Sciatic nerve (tissue), 2 donors: Measurements from ENCODE around the gene POLDIP3. TPM values are rescaled to one million over a fixed set of nuclear protein-coding genes. Genes with fewer than 3 reads are reported as not detected.

Source experiments
- ATAC-seq: fragments of 200-7000 bp; cut with Tn5 transposase; one replicate; pipeline ENCODE4 v1.9.1; 2020; ENCODE audit warnings: mild to moderate bottlenecking, moderate library complexity
- DNase-seq: peaks from one replicate; pipeline ENCODE4 v3.0.0-alpha.2; 2020; ENCODE audit warnings: low spot score
- intact Hi-C: fragments of 100-400 bp; cut with DNase I; formaldehyde crosslinking; loops from one replicate; pipeline ENCODE4 v1.14.2; 2022
- total RNA-seq: library from RNA; stranded (reverse); fragmentation: NEBNext Ultra II Directional; extraction: Animal tissue kit (Norgen Biotek cat#: 25700); gene quantifications from one replicate; pipeline ENCODE4 v1.2.1, GENCODE V29; 2021
- donor health status: DM: no; HTN: no; CAD: no.
- donor health status: DM: no; HTN: no; CAD: no.

The POLDIP3 gene, protein sequence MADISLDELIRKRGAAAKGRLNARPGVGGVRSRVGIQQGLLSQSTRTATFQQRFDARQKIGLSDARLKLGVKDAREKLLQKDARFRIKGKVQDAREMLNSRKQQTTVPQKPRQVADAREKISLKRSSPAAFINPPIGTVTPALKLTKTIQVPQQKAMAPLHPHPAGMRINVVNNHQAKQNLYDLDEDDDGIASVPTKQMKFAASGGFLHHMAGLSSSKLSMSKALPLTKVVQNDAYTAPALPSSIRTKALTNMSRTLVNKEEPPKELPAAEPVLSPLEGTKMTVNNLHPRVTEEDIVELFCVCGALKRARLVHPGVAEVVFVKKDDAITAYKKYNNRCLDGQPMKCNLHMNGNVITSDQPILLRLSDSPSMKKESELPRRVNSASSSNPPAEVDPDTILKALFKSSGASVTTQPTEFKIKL
- total RNA-seq: 81.5 TPM

- peak; percentile 94 for ATAC-seq
- intact Hi-C loops: no loop called here
- peak; percentile 100 for DNase-seq
Measured at GRCh38 chr22:42614312-42615091, at the start of gene POLDIP3. Gene POLDIP3 (minus strand): TSS chr22:42614883. CDS start chr22:42614857, 26 bp downstream.

DNA sequence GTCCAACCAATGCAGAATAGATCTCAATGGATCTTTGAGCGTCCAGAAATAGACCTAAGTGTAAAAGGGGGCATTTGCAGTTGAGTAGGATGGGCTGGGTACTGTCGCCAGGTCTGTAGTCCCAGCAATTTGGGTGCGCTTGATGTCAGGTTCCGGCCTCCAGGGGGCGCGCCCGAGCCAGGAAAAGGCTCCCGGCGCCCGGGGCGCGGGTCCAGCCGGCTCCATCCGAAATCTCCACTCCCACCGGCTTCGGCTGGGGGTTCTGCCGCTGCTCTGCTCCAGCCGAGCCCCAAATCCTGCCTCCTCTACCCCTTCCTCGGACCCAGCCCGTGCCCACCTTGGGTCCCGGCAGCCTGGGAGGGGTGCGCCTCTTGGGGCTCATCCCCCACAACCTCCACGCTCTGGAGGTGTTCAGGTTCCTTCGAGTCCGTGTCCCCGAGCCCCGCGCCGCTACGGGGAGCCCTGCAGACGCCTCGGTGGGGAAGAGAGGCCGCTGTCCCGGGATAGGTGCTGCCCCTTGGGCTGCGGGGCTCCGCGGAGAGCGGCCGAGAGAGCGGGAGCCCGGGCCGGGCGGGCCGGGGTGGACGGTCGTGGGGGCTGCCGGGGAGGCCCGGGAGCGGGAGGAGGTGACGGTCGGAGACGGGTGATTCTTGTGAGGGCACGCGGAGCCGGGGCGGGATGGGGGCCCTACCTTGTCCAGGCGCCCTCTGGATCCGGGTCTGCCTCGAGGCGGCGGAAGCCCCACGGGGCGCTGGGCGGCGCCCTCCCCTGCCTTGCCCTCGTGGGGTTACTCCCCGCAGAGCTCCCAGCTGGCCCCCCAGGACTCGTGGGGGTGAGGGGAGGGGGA, 47.5 kb upstream of the POLDIP3 start:
- peak; percentile 93 for ATAC-seq

GRCh38 chr22:42656578-42656977, 41.9 kb upstream of the POLDIP3 start:
- ATAC-seq (no peak), DNase-seq (no peak)
- intact Hi-C loops: no loop called here

More for the DNA sequence above, 47.5 kb upstream of the POLDIP3 start:
- peak; percentile 94 for DNase-seq
- intact Hi-C loops: no loop called here

DNA sequence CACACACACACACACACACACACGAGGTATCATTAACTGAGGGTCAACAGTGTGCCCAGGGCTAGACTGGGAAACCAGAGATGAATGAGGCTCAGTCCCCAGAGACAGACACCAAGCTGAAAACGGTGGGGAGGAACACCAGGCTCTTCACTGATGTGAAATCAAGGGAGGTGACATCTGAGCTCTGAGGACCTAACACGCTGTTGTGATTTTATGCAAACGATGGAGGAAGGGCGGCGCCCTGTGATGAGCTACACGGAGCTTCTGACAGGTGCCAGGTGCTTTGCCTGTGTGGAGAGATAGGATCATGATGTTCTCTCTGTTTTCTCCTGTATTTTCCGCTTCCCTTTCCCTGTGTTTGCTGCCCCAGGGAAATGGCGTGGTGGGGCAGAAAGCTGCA, 41.0 kb upstream of the POLDIP3 start:
- intact Hi-C loops: no loop called here
- ATAC-seq: no peak
- no peak for DNase-seq

GRCh38 chr22:42654436-42655073, 39.9 kb upstream of the POLDIP3 start:
- DNase-seq: no peak
- intact Hi-C loops: no loop called here
- no peak for ATAC-seq

GRCh38 chr22:42653999-42654398, 39.3 kb upstream of the POLDIP3 start:
- ATAC-seq: no peak
- no peak for DNase-seq
- intact Hi-C loops: no loop called here

- ATAC-seq (no peak), DNase-seq (no peak)
- intact Hi-C loops: no loop called here
Measured at GRCh38 chr22:42651134-42651533, 36.5 kb upstream of the POLDIP3 start.

GRCh38 chr22:42649246-42650099, 34.8 kb upstream of the POLDIP3 start, which contains the start of gene CYB5R3:
Gene CYB5R3 (minus strand): TSS chr22:42649392. CDS start chr22:42649315, 77 bp downstream.
- ATAC-seq (peak; percentile 75), DNase-seq (peak; percentile 87)
- intact Hi-C loops: no loop called here

GRCh38 chr22:42648368-42649245, 33.9 kb upstream of the POLDIP3 start:
- intact Hi-C loops: no loop called here
- peak; percentile 69 for DNase-seq

DNA sequence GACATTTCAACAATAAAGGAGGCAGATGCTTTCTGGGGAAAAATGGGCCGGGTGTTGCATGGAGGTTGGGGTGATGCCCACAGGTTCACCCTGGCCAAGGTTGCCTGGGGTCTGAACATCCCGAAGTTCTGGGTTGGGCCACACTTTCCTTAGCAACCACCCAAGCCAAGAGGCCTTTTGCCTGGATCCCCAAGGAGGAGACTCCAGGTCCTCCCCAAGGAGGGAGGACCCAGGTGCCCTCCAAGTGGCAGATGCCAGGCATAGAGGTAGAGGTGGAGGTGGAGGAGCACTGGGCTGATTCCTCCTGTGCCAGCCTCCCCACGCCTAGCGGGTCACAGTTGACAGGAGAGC, 33.3 kb upstream of the POLDIP3 start:
- no peak for ATAC-seq
- no peak for DNase-seq
- intact Hi-C loops: no loop called here

More at GRCh38 chr22:42648368-42649245, 33.9 kb upstream of the POLDIP3 start:
- peak; percentile 30 for ATAC-seq

GRCh38 chr22:42646569-42647525, 32.2 kb upstream of the POLDIP3 start:
- intact Hi-C loops: no loop called here
- no peak for ATAC-seq
- no peak for DNase-seq

DNA sequence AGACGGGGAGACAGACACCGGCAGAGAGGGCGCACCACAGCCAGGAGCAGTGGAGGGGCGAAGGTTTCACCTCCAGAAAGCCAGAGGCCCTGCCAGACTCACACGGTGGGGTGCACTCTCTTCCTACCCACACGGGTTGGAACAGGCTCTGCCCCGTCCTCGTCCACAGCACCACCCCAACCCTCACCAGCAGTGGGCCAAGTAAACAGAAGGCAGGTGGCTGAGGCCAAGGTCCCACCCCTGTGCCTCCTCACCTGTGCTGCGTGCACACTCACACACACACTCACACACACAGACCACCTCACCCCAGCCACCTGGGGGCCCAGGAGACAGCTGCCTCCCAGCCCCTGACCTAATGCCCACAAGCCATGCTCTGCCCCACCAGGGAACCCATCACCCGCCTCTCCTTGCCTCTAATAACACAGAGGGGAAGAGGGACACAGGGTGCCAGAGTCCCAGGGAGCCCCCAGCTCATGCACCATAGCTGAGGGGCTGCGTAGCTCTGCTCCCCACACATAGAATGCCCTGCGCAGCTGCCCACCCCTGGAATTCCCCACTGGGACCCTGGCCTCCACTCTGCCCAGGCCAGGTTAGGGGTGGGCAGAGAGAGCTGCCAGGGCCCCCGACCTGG, 31.4 kb upstream of the POLDIP3 start:
- intact Hi-C loops: no loop called here
- peak; percentile 19 for ATAC-seq
- no peak for DNase-seq

DNA sequence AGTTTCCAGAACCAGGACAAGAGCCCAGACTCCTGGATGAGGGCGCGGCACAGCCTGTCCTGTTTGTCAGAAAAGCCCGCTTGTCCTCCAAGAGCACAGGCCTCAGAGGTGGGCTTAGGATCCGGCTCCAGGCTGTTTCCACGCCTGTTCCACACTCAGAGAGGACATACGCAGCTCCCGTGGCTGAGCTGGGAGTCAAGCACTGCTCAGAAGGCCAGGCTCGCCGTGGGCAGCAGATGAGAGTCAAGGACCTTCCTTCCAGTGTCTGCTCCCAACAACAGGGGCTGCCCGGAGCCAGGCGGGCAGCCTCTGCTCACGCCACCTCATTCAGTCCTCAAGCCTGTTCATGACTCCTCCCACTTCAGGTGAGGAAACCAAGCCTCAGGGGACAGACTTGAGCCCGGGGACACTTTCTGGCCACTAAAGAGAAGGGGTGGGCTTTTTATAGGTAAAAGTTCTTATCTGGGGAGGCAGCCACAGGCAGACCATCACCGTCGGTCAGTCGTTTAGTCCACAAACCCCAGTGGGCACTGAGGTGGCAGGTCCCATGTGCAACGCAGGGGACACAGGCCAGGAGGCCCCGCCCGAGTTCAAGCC, 30.8 kb upstream of the POLDIP3 start:
- no peak for DNase-seq
- peak; percentile 55 for ATAC-seq
- intact Hi-C loops: no loop called here

DNA sequence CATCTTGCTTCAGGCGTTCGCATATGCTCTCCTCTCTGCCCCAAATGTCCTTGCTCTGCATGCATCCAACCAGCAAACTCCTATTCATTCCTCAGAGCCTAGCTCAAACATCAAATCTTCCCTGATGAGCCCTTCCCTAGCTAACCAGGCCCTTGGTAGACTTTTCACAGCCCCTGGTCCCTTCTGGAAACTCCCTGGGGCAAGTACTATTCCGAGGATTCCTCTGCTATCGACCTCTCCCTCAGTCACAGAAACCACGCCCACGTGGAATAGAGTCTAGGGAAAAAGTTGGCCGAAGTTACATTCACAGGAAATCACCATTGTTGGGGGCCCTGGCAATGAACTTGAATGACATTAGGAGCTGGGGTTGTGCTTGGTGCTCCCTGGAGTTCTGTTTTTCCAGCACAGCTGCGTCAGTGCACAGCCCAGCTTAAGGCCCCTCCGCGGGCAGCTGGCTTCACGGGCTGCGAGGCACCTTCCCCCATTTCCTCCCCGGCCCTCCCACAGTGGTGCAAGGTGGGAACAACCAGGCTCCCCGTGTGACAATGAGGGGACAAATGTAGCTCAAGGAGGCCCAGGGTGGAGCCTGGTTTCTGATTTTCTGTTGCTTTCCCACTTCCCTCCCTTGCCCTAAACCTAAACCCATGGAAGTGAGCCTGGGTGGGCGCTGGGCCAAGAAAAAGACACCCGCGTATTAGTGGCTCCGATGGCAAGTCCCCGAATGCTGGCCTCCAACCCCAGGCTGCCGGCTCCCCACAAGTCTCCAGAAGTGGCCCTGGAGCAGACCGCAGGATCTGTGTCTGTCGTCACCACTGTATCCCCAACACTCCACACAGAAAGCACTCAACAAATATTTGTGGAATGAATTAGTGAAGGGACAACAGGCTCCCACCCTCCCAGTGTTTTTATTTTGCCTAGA, 30.0 kb upstream of the POLDIP3 start:
- DNase-seq (peak; percentile 84), ATAC-seq (peak; percentile 44)

More for the DNA sequence above, 30.0 kb upstream of the POLDIP3 start:
- intact Hi-C loops: no loop called here
